Measurements from ENCODE around the gene EGLN3.
"Not testable (repeated sequence)": the region's sequence is repeated elsewhere in the genome, so short reads cannot be mapped to it uniquely, and the experiment has no call there.

The EGLN3 gene

GRCh38 chr14:33950320-33951182, at the start of gene EGLN3:
TSS of gene EGLN3 (minus strand) at chr14:33951074. CDS start at chr14:33950752, 322 bp downstream.
- DNase-seq, result peak; percentile 63

- DNase-seq, result no peak
These were observed 49.5 kb upstream of the EGLN3 start for GRCh38 chr14:34000396-34000795.

GRCh38 chr14:33999771-34000291, 49.0 kb upstream of the EGLN3 start:
- no peak for DNase-seq

- no peak for DNase-seq
These were observed 46.7 kb upstream of the EGLN3 start for GRCh38 chr14:33997611-33998010.

- DNase-seq, result no peak
These were observed 45.6 kb upstream of the EGLN3 start for GRCh38 chr14:33996462-33996861.

- DNase-seq, result no peak
These were observed 42.4 kb upstream of the EGLN3 start for GRCh38 chr14:33993246-33993645.

GRCh38 chr14:33992274-33993007, 41.6 kb upstream of the EGLN3 start:
- DNase-seq, result no peak

- DNase-seq, result no peak
These were observed 39.9 kb upstream of the EGLN3 start for GRCh38 chr14:33990790-33991189.

GRCh38 chr14:33987565-33988080, 36.7 kb upstream of the EGLN3 start:
- DNase-seq, result no peak

GRCh38 chr14:33986804-33987203, 35.9 kb upstream of the EGLN3 start:
- DNase-seq, result no peak

- DNase-seq, result no peak
These were observed 34.4 kb upstream of the EGLN3 start for GRCh38 chr14:33985242-33985641.

- no peak for DNase-seq
These were observed 28.9 kb upstream of the EGLN3 start for GRCh38 chr14:33979613-33980276.

GRCh38 chr14:33978892-33979612, 28.2 kb upstream of the EGLN3 start:
- no peak for DNase-seq

GRCh38 chr14:33972583-33973081, 21.8 kb upstream of the EGLN3 start:
- no peak for DNase-seq

GRCh38 chr14:33969846-33970245, 19.0 kb upstream of the EGLN3 start:
- not testable (repeated sequence) for DNase-seq

- no peak for DNase-seq
These were observed 17.8 kb upstream of the EGLN3 start for GRCh38 chr14:33968722-33969121.

- DNase-seq, result no peak
These were observed 16.3 kb upstream of the EGLN3 start for GRCh38 chr14:33967138-33967537.

- no peak for DNase-seq
These were observed 15.4 kb upstream of the EGLN3 start for GRCh38 chr14:33966276-33966675.

GRCh38 chr14:33964599-33965317, 13.9 kb upstream of the EGLN3 start:
- no peak for DNase-seq

- DNase-seq, result no peak
These were observed 13.0 kb upstream of the EGLN3 start for GRCh38 chr14:33963892-33964291.

GRCh38 chr14:33962466-33962865, 11.6 kb upstream of the EGLN3 start:
- not testable (repeated sequence) for DNase-seq

Measured in CD4-positive, alpha-beta T cell treated with Interleukin-6 for 4 hours (primary cell).